ENCODE results near the gene TACO1.
A peak's percentile ranks its signal among the peaks of the same experiment; 100 is the strongest.

TACO1 gene

DNA sequence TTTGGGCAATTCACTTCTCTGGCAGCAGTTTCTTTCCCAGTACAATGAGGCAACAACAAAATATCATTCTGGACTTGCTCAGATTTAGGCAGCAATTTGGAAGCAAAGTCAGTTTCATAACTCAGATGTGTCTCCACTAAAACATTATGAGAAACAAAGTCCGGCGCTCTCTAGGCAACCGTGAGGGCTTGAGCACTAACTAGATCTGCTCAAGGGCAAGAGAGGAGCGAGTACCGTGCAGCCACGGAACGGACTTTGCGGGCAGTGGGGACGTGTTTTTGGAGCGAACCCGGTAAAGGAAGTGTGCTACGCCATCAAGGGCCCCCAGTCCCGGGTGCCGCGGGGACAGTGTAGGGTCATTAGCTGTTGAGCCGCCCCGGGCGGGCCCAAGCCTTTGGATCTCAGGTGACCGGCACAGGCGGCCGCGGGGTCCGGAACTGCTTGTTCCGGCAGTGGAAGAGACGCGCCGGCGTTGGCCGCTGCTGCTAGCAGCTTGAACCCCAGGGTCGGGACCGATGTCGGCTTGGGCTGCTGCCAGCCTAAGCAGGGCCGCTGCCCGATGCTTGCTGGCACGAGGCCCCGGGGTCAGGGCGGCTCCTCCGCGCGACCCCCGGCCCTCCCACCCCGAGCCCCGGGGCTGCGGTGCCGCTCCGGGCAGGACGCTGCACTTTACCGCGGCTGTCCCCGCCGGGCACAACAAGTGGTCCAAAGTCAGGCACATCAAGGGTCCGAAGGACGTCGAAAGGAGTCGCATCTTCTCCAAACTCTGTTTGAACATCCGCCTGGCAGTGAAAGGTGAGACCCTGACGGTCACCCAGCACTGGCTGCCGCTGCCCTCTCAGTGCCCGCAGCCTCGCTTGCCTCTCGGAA lies at the start of gene TACO1 (continued):
- TF ChIP-seq PBX3 (CRISPR knock-in tag; IDR thresholded peaks at IDR 0.05), result peak; percentile 58; the same call in 1 of the 2 replicates
- TF ChIP-seq YY2 (tag by site-specific recombination; IDR thresholded peaks at IDR 0.05), result peak; percentile 92
- no peak for TF ChIP-seq PRDM1 (tag by site-specific recombination; IDR thresholded peaks at IDR 0.05)
- TF ChIP-seq SP2 (tag by site-specific recombination; IDR thresholded peaks at IDR 0.05), result peak; percentile 69
- TF ChIP-seq ZNF132 (tag by site-specific recombination; IDR thresholded peaks at IDR 0.05; ENCODE audit: borderline replicate concordance), result no peak
- peak; percentile 62; the same call in 1 of the 2 replicates for TF ChIP-seq ZNF184 (tag by site-specific recombination; IDR thresholded peaks at IDR 0.05)
- TF ChIP-seq PRDM6 (tag by site-specific recombination; IDR thresholded peaks at IDR 0.05), result no peak
- TF ChIP-seq ZNF2 (tag by site-specific recombination; IDR thresholded peaks at IDR 0.05), result peak; percentile 97
- TF ChIP-seq ZNF529 (tag by site-specific recombination; IDR thresholded peaks at IDR 0.05; ENCODE audit: insufficient replicate concordance), result no peak
- peak; percentile 46; the same call in 1 of the 2 replicates for TF ChIP-seq ZSCAN16 (tag by site-specific recombination; IDR thresholded peaks at IDR 0.05)
- TF ChIP-seq ZNF24 (tag by site-specific recombination; IDR thresholded peaks at IDR 0.05), result peak; percentile 93
- peak; percentile 70 for TF ChIP-seq WT1 (tag by site-specific recombination; IDR thresholded peaks at IDR 0.05)
- TF ChIP-seq ZNF37A (tag by site-specific recombination; IDR thresholded peaks at IDR 0.05), result no peak
- TF ChIP-seq HOXC10 (CRISPR knock-in tag; IDR thresholded peaks at IDR 0.05), result no peak
- peak; percentile 75; the same call in 1 of the 2 replicates for TF ChIP-seq ZNF664 (tag by site-specific recombination; IDR thresholded peaks at IDR 0.05)
- peak; percentile 70 for TF ChIP-seq ZSCAN4 (tag by site-specific recombination; IDR thresholded peaks at IDR 0.05)
- peak; percentile 79 for TF ChIP-seq ZNF394 (tag by site-specific recombination; IDR thresholded peaks at IDR 0.05; ENCODE audit: borderline replicate concordance)
- peak; percentile 55 for TF ChIP-seq ZBTB26 (tag by site-specific recombination; optimal IDR thresholded peaks at IDR 0.05)
- TF ChIP-seq ZNF214 (tag by site-specific recombination; IDR thresholded peaks at IDR 0.05; ENCODE audit: borderline replicate concordance), result no peak
- TF ChIP-seq, protein P1, sequence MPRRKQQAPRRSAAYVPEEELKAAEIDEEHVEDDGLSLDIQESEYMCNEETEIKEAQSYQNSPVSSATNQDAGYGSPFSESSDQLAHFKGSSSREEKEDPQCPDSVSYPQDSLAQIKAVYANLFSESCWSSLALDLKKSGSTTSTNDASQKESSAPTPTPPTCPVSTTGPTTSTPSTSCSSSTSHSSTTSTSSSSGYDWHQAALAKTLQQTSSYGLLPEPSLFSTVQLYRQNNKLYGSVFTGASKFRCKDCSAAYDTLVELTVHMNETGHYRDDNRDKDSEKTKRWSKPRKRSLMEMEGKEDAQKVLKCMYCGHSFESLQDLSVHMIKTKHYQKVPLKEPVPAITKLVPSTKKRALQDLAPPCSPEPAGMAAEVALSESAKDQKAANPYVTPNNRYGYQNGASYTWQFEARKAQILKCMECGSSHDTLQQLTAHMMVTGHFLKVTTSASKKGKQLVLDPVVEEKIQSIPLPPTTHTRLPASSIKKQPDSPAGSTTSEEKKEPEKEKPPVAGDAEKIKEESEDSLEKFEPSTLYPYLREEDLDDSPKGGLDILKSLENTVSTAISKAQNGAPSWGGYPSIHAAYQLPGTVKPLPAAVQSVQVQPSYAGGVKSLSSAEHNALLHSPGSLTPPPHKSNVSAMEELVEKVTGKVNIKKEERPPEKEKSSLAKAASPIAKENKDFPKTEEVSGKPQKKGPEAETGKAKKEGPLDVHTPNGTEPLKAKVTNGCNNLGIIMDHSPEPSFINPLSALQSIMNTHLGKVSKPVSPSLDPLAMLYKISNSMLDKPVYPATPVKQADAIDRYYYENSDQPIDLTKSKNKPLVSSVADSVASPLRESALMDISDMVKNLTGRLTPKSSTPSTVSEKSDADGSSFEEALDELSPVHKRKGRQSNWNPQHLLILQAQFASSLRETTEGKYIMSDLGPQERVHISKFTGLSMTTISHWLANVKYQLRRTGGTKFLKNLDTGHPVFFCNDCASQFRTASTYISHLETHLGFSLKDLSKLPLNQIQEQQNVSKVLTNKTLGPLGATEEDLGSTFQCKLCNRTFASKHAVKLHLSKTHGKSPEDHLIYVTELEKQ (tag by site-specific recombination; IDR thresholded peaks at IDR 0.05; ENCODE audit: borderline replicate concordance), result peak; percentile 76; the same call in 1 of the 2 replicates
- TF ChIP-seq ZNF623 (tag by site-specific recombination; IDR thresholded peaks at IDR 0.05), result peak; percentile 47; the same call in 1 of the 2 replicates
- TF ChIP-seq, protein P2, sequence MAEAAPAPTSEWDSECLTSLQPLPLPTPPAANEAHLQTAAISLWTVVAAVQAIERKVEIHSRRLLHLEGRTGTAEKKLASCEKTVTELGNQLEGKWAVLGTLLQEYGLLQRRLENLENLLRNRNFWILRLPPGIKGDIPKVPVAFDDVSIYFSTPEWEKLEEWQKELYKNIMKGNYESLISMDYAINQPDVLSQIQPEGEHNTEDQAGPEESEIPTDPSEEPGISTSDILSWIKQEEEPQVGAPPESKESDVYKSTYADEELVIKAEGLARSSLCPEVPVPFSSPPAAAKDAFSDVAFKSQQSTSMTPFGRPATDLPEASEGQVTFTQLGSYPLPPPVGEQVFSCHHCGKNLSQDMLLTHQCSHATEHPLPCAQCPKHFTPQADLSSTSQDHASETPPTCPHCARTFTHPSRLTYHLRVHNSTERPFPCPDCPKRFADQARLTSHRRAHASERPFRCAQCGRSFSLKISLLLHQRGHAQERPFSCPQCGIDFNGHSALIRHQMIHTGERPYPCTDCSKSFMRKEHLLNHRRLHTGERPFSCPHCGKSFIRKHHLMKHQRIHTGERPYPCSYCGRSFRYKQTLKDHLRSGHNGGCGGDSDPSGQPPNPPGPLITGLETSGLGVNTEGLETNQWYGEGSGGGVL (tag by site-specific recombination; IDR thresholded peaks at IDR 0.05), result no peak
- peak; percentile 87; the same call in 1 of the 2 replicates for TF ChIP-seq ZBTB7A (tag by site-specific recombination; IDR thresholded peaks at IDR 0.05; ENCODE audit: low read depth)
- peak; percentile 98 for TF ChIP-seq ZNF391 (tag by site-specific recombination; IDR thresholded peaks at IDR 0.05; ENCODE audit: borderline replicate concordance, low read depth)
- peak; percentile 93; the same call in 1 of the 2 replicates for TF ChIP-seq ZFP41 (tag by site-specific recombination; IDR thresholded peaks at IDR 0.05; ENCODE audit: borderline replicate concordance)
- no peak for TF ChIP-seq ZNF776 (tag by site-specific recombination; IDR thresholded peaks at IDR 0.05; ENCODE audit: borderline replicate concordance)
- peak; percentile 57; the same call in 1 of the 2 replicates for TF ChIP-seq KLF7 (tag by site-specific recombination; IDR thresholded peaks at IDR 0.05; ENCODE audit: borderline replicate concordance)
